GM18508 (cell line): Measurements from ENCODE around the gene FADS1.

Experiments
- ATAC-seq: cut with Tn5 transposase; IDR thresholded peaks from one replicate; pipeline ENCODE4 v1.9.1; 2021; ENCODE audit warnings: moderate number of reproducible peaks; ENCODE audit not compliant: insufficient read depth, unreplicated experiment

FADS1 gene

GRCh38 chr11:61766353-61766841 is 50.4 kb downstream of the FADS1 start:
- no peak for ATAC-seq

- no peak for ATAC-seq
These were observed 51.1 kb downstream of the FADS1 start for GRCh38 chr11:61765550-61766253.

- no peak for ATAC-seq
These were observed 52.1 kb downstream of the FADS1 start for GRCh38 chr11:61764606-61765260.

- no peak for ATAC-seq
These were observed 52.7 kb downstream of the FADS1 start for GRCh38 chr11:61763930-61764605.

- no peak for ATAC-seq
These were observed 54.0 kb downstream of the FADS1 start for GRCh38 chr11:61762798-61763197.

GRCh38 chr11:61762223-61762615 is 54.6 kb downstream of the FADS1 start:
- no peak for ATAC-seq

GRCh38 chr11:61761440-61762222 is 55.2 kb downstream of the FADS1 start:
- no peak for ATAC-seq

GRCh38 chr11:61760946-61761345 is 55.9 kb downstream of the FADS1 start:
- ATAC-seq = no peak

GRCh38 chr11:61757213-61757862 is 59.5 kb downstream of the FADS1 start:
- ATAC-seq = no peak

- ATAC-seq = no peak
These were observed 60.2 kb downstream of the FADS1 start for GRCh38 chr11:61756452-61757212.

GRCh38 chr11:61756147-61756451 is 60.7 kb downstream of the FADS1 start:
- no peak for ATAC-seq

GRCh38 chr11:61754534-61755482 is 62.0 kb downstream of the FADS1 start:
- ATAC-seq = no peak

- no peak for ATAC-seq
These were observed 63.1 kb downstream of the FADS1 start for GRCh38 chr11:61753672-61754071.

GRCh38 chr11:61752925-61753521 is 63.8 kb downstream of the FADS1 start:
- no peak for ATAC-seq

GRCh38 chr11:61752117-61752924 is 64.5 kb downstream of the FADS1 start, which contains the start of gene MYRF:
Gene MYRF (plus strand): TSS chr11:61752636. CDS start chr11:61752745, 109 bp downstream.
- ATAC-seq = no peak

- ATAC-seq = no peak
These were observed 65.4 kb downstream of the FADS1 start for GRCh38 chr11:61751384-61751783.

- ATAC-seq = no peak
These were observed 66.1 kb downstream of the FADS1 start for GRCh38 chr11:61750631-61751273.
